Smooth muscle cell of the pulmonary artery (primary cell): ENCODE measurements around the gene OR2W3. TPM values are rescaled to one million over a fixed set of nuclear protein-coding genes. Genes with fewer than 3 reads are reported as not detected.

ENCODE experiments used
- total RNA-seq: library from RNA; depleted of rRNA; stranded (reverse); fragments of >200 nt; gene quantifications from 2 replicates; pipeline ENCODE4 v1.2.3, GENCODE V29; 2014

OR2W3 gene
- total RNA-seq, result not detected in 2 replicates

DNA sequence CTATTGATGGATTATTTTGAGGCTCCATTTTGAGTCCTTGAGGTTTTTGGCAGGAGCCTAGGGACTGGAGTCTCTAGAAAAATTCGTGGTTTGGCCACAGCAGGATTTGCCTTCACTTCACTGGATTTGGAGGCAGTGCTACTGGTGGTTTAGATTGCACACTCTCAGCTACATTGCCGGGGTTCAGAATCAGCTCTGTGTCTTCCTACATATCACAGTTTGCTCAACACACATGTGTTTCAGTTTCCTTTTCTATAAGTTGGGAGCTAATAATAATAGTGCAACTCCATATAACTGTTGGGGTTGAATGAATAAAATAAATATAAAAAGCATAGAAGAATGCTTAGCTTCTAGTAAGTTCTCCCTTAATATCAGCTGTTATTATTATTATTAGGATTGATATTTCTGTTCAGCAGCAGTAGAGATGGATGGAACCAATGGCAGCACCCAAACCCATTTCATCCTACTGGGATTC is at the start of gene OR2W3:
Gene OR2W3 (plus strand): TSS at position 425 of the 475 bp plus-strand sequence. CDS start 0 bp downstream, at position 425.

DNA sequence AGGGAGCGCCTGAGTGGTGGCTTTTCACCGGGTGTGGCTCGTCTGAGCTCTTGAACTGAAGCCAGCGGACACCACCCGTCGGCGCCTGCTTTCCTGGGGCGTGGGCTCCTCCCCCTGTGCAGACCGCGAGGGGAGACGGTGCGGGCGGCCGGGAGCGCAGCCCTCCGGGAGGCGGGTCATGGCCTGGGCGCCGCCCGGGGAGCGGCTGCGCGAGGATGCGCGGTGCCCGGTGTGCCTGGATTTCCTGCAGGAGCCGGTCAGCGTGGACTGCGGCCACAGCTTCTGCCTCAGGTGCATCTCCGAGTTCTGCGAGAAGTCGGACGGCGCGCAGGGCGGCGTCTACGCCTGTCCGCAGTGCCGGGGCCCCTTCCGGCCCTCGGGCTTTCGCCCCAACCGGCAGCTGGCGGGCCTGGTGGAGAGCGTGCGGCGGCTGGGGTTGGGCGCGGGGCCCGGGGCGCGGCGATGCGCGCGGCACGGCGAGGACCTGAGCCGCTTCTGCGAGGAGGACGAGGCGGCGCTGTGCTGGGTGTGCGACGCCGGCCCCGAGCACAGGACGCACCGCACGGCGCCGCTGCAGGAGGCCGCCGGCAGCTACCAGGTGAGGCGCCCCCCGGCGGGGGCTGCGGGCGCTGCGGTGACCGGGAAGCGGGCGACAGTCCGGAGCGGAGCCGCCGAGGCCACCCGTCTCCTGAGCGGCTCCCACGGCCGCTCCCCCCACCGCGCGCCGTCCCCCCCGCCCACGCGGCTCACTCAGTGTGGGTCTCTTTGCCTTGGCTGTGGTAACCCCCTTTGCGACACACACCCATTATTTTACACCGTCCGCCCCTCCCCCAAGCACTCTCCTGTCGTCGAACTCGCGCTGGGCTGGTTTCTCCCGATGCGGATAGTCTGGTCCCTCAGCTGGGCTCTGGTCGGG is 38.1 kb upstream of the OR2W3 start, which contains the start of gene TRIM58:
Gene TRIM58 (plus strand): TSS at position 119 of the 916 bp plus-strand sequence. CDS start 60 bp downstream, at position 179.

DNA sequence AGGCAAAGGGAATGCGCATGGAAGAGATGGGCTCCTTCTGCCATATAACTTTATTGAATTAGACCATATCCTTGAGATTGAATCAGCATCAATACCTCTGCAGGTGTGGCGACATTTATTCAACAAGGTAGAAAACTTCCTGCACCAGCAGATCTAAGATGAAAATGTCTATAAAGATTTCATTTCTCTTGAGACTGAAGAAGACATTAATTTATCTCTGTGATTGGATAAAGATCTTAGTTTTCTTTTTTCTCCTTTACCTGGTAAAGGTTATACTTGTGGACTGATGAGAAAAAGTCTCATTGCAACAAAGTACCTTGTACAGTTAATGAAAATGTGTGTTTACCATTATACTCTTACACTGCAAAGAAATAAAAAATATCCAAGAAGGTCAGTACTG is 24.6 kb downstream of the OR2W3 start, which contains the start of gene OR2T8:
Gene OR2T8 (plus strand): TSS at position 301 of the 400 bp plus-strand sequence. CDS start 766 bp downstream, outside the sequence.

DNA sequence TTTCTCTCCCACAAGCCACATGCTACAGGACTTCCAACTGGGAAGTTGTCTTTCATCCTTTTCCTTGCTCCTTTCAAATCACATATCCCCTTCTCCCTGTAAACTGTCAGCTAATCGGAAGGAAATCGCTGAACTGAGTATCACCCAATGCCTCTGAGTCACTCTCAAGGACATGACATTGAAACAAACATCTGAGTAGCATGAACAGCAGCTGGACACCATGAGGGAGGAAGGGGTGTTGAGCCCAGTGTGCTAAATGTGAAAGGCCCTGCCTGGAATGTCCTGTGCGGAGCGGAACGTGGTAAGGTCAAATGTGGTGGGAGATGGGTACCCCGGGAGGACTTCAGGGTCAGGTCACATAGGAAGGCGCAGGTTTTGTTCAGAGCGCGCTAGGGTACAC is 29.5 kb downstream of the OR2W3 start, which contains the start of gene OR2AJ1:
Gene OR2AJ1 (plus strand): TSS at position 22 of the 400 bp plus-strand sequence. CDS start 8,880 bp downstream, outside the sequence.

Other genes starting within 250 kb of the OR2W3 start
- not detected in 2 replicates for gene OR13G1, start 215.8 kb upstream of the OR2W3 start, total RNA-seq
- not detected in 2 replicates for gene OR6F1, start 178.9 kb upstream of the OR2W3 start, total RNA-seq
- gene OR14K1, start 157.0 kb upstream of the OR2W3 start, total RNA-seq, result not detected in 2 replicates
- gene OR14A2, start 147.4 kb upstream of the OR2W3 start, total RNA-seq, result not detected in 2 replicates
- gene OR1C1, start 135.0 kb upstream of the OR2W3 start, total RNA-seq, result not detected in 2 replicates
- gene OR14A16, start 71.5 kb upstream of the OR2W3 start, total RNA-seq, result not detected in 2 replicates
- gene OR11L1, start 53.7 kb upstream of the OR2W3 start, total RNA-seq, result not detected in 2 replicates
- gene TRIM58, start 38.4 kb upstream of the OR2W3 start, total RNA-seq, result 0.07 and 0.13 TPM in 2 replicates
- gene OR2T8, start 24.7 kb downstream of the OR2W3 start, total RNA-seq, result not detected in 2 replicates
- not detected in 2 replicates for gene OR2AJ1, start 29.3 kb downstream of the OR2W3 start, total RNA-seq
- not detected in 2 replicates for gene OR2L8, start 53.3 kb downstream of the OR2W3 start, total RNA-seq
- not detected in 2 replicates for gene OR2AK2, start 69.6 kb downstream of the OR2W3 start, total RNA-seq
- not detected in 2 replicates for gene OR2L5, start 118.1 kb downstream of the OR2W3 start, total RNA-seq
- not detected in 2 replicates for gene OR2L2, start 134.5 kb downstream of the OR2W3 start, total RNA-seq
- gene OR2L3, start 151.2 kb downstream of the OR2W3 start, total RNA-seq, result not detected in 2 replicates
- gene OR2L13, start 199.6 kb downstream of the OR2W3 start, total RNA-seq, result not detected in 2 replicates
- gene OR2M5, start 249.6 kb downstream of the OR2W3 start, total RNA-seq, result not detected in 2 replicates